GM21825 (cell line): ENCODE data around the gene NOC3L.
"Not testable (repeated sequence)": the region's sequence is repeated elsewhere in the genome, so short reads cannot be mapped to it uniquely, and the experiment has no call there.

ENCODE experiments used
- ATAC-seq: cut with Tn5 transposase; IDR thresholded peaks from one replicate; pipeline ENCODE4 v1.9.1; 2021; ENCODE audit warnings: mild to moderate bottlenecking, moderate library complexity; ENCODE audit not compliant: unreplicated experiment

The NOC3L gene, protein sequence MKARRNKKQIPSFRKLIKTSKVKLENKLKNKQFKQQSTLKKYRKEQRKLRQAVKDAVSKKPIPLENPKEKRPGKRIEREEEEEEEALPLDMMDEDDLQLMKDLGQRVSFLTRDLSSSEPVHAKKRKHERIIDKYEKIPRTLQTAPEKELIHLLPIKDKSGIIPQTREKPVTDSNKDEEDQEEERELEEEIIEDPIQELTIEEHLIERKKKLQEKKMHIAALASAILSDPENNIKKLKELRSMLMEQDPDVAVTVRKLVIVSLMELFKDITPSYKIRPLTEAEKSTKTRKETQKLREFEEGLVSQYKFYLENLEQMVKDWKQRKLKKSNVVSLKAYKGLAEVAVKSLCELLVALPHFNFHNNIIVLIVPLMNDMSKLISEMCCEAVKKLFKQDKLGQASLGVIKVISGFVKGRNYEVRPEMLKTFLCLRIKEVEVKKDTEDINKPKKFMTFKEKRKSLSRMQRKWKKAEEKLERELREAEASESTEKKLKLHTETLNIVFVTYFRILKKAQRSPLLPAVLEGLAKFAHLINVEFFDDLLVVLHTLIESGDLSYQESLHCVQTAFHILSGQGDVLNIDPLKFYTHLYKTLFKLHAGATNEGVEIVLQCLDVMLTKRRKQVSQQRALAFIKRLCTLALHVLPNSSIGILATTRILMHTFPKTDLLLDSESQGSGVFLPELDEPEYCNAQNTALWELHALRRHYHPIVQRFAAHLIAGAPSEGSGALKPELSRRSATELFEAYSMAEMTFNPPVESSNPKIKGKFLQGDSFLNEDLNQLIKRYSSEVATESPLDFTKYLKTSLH

DNA sequence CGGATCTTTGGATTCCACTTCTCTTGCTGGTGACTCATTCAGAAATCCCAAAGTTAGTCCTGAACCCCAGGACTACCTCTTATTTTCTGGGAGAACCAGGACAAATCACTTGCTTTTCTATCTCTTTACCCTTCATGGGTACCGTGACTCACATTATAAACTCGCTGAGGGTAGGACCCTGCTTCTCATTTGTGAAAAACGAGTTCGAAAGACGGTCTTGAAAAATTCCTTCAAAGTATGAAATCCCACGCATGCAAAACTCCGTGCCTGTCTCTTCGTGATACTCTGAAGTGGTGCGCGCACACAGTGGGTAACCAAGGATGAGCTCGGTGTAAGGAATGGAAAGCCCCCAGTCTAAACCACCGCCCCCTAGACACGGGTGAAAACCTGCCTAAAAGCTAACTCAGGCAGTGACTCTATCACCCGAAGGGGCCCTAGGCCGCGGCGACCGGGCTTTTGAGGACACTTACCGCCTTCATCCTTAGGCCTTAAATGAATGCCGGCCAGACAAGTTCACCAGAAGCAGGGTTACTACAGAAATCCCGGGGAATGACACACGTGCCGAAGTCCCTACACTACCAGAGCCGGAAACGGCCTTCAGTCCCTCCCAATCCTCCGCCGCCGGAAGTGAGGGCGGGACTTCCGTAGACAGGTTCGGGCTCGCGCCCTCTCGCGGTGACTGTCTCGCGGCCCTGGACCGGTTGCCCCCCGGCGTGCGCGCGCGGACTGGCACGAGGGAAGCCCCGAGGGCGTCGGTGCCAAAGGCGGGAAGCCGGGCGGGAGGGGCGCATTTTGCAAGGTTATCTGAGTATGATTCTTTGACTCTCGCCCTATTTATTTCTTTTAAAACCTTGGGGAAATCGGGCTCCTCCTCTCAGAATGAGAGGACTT, at the start of gene NOC3L:
TSS of gene NOC3L (minus strand) at position 580 of the 891 bp plus-strand sequence. CDS start at position 479, 101 bp downstream.
- peak; percentile 99 for ATAC-seq

DNA sequence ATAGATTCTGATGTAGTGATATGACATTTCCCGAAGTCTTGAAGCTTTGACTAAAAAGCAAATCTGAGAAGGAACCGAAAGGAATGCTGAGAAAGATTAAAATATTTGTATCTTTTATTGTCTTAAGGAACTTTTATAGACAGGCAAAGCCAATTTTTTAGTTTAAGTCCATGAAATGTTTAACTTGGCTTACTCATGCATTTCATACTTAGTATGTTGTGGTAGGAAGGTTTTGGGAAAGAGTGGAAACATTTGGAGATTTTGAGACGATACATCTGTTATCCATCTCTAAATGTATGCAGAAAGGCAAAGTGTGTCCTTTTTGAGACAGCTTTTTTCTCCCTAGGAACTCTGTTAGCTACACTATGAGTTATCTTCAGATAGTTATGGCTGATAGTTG, 49.7 kb upstream of the NOC3L start:
- ATAC-seq = no peak

DNA sequence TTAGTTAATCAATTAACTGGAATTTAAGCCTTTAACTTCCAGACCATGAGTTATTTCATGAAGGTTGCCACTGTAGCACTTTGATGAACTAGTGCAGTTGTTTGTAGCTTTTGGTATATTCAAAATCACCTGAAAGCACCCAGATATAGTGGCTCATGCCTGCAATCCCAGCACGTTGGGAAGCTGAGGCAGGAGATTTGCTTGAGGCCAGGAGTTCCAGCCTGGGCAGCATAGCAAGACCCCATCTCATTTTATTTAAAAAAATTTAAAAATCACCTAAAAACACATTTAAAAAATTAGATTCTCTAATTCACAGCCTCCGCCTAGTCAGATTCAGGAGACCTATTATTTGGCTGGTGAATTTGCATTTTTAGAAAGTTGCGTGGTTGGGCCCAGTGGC, 48.6 kb upstream of the NOC3L start:
- no peak for ATAC-seq

DNA sequence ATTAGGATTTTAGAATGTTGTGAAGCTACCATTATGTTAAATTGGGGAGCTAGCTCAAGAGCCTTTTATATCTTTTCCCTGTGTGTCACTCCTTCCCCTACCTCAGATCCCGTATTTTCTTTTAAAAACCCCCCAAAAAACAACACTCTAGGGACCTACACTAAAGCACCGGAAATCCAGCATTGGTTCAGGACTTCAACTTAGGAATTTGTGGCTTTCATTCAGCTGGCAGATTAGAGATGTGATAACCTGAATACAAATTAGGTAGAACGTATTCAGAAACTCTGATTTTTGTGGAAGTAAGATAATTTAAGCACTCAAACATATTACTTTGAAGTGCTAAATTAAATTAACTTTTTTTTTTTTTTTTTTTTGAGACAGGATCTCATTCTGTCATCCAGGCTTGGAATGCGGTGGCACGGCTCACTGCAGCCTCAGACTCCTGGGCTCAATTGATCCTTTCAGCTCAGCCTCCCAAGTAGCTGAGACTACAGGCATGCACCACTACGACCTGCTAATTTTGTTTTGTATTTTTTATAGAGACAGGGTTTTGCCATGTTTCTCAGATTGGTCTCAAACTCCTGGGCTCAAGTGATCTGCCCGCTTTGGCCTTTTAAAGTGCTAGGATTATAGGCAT, 46.4 kb upstream of the NOC3L start:
- no peak for ATAC-seq

DNA sequence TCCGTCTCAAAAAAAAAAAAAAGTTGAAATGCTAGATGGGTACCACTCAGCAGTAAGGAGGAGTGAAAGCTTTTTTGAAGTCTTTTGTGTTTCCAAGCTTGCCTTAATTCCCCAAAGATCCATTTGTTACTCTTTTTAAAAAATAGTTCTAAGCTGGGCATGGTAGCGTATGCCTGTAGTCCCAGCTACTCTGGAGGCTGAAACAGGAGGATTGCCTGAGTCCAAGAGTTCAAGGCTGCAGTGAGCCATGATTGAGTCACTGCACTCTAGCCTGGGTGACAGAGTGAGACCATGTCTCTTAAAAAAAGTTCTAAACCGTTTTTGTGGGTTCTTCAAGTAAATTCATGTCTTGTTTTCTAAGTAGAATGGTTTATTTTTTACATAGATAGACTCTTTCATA, 44.9 kb upstream of the NOC3L start:
- ATAC-seq = no peak

DNA sequence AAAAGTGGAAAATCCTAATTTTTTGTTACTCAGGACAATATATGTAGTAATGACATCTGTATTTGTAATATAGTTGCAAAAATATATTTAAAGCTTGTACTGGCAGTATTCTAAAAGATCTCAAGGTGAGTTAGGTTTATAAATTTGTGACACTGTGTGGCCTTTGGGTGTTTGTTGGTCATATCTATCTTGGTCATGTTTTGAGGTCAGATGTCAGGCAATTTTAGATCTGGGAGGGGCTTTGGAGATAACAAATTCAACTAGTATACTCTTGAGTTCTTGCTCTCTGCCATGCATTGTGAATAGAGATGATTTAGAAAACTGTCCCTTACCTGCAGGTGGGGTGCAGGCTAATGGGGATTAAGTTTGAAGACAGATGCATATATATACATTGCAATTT, 42.7 kb upstream of the NOC3L start:
- no peak for ATAC-seq

DNA sequence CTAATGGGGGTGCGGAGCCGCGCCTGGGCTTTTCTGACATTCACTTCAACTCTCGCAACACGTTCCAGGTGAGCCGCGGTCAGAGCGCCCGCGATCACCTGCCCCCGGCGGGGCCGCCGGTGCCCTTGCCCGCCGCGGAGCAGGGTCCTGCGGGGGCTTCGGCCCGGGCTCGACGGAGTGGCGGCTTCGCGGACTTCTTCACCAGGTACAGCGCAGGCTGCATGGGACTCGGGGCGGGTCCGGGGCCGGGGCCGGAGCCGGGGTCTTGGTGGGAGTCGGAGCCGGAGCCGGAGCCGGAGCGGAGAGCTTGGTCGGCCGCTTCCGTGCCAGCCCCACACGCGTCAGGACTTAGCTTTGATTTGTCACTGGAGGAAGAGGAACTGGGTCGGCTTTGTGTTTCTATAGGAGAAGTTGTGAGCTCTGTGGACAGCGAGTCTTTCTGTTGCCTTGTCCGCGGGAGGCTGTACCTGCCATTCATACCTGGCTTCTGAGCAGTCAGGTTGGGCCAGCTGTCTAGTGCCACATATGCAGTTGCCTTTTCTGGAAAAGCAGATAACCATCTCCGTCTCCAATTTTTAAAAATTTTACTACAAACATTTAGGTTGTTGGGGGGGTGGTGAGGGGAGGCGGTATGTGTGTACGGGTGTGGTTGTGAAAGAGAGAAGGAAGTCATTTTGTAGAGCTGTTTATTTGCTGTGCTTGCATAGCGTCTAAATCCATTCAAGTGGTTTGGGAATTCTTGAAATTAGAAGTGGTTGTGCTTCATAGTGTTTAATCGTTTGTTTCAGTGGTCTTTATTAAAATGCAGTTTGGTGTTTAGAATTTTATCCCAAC, 40.9 kb upstream of the NOC3L start:
- peak; percentile 66 for ATAC-seq

DNA sequence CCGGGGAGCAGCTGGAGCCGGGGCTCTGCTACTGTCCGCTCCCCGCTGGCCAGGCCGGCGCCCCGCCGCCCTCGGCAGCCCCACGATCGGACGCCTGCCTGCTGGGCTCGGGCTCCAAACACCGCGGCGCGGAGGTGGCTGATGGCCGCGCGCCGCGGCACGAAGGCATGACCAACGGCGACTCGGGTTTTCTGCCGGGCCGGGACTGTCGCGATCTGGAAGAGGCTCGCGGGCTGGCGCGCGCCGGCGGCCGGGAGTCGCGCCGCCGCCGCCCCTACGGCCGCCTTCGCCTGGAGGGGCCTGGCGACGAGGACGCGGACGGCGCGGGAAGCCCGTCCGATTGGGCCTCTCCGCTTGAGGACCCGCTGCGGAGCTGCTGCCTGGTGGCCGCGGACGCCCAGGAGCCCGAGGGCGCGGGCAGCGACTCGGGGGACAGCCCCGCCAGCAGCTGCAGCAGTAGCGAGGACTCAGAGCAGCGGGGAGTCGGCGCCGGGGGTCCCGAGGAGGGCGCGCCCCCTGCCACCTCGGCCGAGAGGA, 40.2 kb upstream of the NOC3L start:
- peak; percentile 25 for ATAC-seq

DNA sequence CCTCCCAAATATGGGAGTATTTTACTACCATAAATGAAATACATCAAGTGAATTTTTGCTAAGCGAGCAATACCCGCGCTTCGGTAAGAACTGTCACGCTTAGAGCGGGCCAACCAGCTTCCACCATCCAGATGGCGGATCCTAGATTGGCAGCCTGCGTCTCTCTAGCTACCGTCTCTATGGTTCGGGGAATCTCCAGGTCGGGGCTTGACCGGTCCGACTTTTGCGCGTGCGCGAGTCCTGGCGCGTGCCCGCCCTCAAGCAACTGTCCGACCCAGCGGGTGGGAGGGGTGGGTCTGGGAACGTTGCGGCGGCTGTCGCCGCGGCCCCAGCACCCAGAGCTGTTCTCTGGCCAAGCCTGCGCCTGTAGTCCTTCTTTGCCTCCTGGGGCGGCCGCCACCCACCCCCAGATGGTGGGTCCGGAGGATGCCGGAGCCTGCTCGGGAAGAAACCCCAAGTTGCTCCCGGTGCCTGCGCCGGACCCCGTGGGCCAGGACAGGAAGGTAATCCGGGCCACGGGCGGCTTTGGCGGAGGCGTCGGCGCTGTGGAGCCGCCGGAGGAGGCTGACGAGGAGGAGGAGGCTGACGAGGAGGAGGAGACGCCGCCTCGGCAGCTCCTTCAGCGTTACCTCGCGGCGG, 39.6 kb upstream of the NOC3L start, which contains the start of gene TBC1D12:
TSS of gene TBC1D12 (plus strand) at position 338 of the 639 bp plus-strand sequence. CDS start at position 411, 73 bp downstream.
- ATAC-seq = peak; percentile 69

DNA sequence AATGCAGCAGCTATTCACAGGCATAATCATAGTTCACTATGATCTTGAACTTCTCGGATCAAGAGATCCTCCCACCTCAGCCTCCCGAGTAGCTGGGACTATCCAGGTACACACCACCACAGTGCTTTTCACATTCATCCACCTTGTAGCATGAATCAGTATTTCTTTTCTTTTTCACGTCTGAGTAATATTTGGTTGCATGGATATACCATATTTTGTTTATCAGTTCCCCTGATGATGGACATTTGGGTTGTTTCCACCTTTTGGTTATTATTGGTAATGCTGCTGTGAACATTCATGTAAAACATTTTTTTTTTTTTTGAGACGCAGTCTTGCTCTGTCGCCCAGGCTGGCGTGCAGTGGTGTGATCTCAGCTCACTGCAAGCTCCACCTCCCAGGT, 36.0 kb upstream of the NOC3L start:
- no peak for ATAC-seq

DNA sequence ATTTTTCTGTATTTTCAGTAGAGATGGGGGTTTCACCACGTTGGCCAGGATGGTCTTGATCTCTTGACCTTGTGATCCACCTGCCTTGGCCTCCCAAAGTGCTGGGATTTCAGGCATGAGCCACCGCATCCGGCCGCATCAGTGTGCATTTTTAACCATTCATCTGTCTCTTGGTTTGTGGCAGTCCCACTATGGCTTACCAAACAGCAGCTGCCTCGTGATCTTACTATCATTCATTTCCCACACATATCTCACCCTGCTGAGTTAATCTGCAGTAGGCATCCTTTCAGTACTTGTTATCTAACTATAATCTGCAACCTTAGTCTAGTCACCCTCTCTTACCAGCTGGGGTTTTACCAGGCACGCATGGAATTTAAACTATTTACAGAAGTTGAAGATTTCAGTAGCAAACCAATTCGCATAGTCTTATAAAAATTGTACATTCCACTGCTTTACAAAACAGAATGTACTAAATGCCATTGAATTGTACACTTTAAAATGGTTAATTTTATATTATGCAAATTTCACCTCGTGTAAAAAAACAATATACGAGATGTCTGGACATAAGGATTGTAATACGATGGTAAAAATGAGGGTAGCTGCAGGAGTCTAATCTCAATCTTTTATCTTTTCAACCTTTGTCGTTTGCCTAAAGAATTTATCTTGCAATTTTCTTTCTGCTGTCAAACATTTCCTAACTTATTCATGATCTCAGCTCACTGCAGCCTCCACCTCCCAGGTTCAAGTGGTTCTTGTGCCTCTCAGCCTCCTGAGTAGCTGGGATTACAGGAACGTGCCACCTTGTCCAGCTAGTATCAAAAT, 35.0 kb upstream of the NOC3L start:
- no peak for ATAC-seq

DNA sequence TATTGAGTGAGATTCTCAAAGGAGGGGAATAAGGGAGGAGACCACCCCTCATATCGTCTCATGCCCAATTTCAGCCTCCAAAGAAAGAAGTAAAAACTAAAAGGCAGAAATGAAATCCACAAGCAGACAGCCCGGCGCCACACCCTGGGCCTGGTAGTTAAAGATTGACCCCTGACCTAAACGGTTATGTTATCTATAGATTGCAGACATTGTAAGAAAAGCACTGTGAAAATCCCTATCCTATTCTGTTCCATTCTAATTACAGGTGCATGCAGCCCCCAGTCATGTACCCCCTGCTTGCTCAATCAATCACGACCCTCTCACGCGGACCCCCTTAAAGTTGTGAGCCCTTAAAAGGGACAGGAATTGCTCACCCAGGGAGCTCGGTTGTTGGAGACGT, 29.4 kb upstream of the NOC3L start:
- not testable (repeated sequence) for ATAC-seq

DNA sequence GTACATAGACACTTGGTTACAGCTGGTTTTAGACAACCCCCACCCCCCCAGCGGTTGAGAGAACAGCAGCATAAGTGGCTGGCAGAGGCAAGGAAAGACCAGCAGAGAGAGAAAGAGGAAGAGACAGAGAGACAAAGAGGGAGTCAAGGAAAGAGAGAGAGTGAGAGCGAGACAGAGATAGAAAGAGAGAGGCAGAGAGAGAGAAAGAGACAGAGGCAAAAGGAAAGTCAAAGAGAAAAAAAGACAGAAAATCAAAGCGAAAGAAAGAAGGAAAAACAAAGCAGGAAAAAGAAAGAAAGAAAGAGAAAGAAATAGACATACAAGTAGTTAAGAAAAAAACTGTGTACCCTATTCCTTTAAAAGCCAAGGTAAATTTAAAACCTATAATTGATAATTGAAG, 23.0 kb upstream of the NOC3L start:
- not testable (repeated sequence) for ATAC-seq

DNA sequence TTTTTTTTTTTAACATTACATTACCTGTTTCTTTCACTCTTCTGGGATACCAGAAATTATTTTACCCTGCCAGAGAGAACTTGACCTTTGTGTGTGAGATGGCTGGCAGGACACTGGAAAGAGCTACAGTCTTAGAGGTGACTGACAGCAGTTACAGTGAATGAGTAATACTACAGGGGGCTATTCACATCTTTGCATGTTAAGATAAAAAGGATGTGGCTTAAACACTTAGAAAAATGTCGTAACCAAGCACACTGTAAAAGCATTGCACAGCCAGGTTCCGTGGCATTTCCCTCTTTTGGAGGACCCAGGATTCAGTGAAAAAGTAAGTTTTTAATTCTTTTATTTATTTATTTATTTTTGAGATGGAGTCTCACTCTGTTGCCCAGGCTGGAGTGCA, 20.8 kb upstream of the NOC3L start:
- no peak for ATAC-seq

DNA sequence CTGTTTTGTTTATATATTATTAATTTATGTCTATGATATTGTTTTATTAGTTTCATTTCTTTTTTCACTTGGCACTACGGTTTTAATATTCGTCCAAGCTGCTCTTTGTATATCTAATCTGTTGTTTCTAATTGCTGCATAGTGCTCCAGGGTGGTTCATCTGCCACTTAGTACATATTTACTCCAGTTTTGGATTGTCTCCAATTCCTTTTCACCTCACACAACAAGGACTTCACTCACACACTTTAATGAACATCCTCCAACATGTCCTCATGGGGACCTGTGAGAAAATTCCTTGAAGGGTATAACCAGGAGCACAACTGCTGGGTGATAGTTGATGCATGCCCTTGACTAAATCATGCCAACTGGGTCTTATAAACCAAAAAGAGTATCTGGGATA, 14.1 kb upstream of the NOC3L start:
- ATAC-seq = no peak

DNA sequence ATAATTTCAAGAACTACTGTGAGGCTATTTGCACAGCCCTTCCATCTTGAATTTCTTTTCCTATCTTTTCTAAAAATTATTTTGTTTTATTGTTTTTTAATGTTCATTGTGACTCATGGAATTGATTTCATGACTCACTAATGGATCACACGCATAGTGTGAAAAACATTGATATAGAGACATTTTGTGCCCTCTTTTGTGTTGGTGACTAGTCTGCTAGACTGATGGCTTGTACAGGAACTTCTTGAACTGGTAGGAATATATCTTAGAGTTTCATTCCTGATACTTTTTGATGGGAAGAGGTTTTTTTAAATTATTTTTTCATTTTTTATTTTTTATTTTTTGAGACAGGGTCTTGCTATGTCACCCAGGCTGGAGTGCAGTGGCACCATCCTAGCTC, 12.6 kb upstream of the NOC3L start:
- ATAC-seq = no peak

DNA sequence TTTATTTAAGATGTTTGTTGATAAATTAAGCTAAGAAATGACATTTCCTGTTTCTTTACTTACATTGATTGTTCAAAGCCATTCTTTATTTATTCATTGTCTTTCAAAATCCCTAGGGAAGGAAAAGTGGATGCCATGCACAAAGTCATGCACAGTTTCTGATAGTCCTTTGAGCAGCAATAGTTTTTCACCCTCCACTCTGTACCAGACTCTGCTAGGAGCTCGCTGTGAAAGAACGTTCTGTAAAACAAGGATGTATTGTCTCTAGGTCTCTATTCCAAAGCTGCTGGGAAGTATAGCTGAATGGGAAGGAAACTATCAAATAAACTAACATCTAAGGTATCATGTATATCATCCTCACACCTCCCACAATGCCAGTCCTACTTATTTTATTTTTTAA, 7.8 kb upstream of the NOC3L start:
- no peak for ATAC-seq

DNA sequence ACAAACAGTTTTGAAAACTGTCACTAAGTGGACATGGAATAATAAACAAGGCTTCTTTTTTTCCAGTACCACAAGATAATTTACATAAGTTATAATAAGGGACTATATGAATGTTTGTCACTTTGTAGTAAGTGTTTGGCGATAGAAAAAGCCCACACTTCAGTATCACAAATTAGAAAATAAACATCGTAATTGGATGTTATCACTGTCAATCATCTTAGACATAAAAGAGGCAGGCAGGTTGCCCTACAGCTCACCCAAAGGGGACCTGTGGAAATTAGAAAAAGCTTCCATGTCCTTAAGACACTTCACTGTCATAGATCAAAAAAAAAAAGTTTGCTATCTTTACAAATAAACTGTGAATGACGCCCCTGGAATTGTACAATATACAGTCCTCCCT, 3.6 kb upstream of the NOC3L start:
- no peak for ATAC-seq
